A549 treated with ZK216348 at 1 μM for 4 hours (cell line): ENCODE results near the gene CCDC82. TPM values are rescaled to one million over a fixed set of nuclear protein-coding genes. Genes with fewer than 3 reads are reported as not detected.

Experiments used
- total RNA-seq: library from RNA; stranded (reverse); fragments of 200-300 nt; extraction: Qiagen RNA extraction; gene quantifications from 5 replicates; pipeline ENCODE4 v1.2.3, GENCODE V29; 2022; ENCODE audit warnings: low read depth

CCDC82 gene
- 15.1 to 24.0 TPM (median 19.2 TPM) in 5 replicates for total RNA-seq

GRCh38 chr11:96389720-96390487 lies at the start of gene CCDC82, which contains the start of gene JRKL:
Gene CCDC82 (minus strand): TSS chr11:96389912. CDS start chr11:96384747, 5,165 bp downstream.
Gene JRKL (plus strand): TSS chr11:96390013. CDS start chr11:96390650, 637 bp downstream.

GRCh38 chr11:96342961-96343711 lies 46.6 kb downstream of the CCDC82 start, which contains the start of gene MAML2:
Gene MAML2 (minus strand): TSS chr11:96343195. CDS start chr11:96341895, 1,300 bp downstream.

Other genes with a start within 250 kb of the CCDC82 start
- gene MAML2, start 46.7 kb downstream of the CCDC82 start, total RNA-seq, result 2.1 to 3.8 TPM (median 3.4 TPM) in 5 replicates
- gene JRKL, start 101 bp upstream of the CCDC82 start, total RNA-seq, result 3.8 to 7.3 TPM (median 6.0 TPM) in 5 replicates